Karpas-422 (cell line): ENCODE data around the gene GRM7. TPM values are rescaled to one million over a fixed set of nuclear protein-coding genes. Genes with fewer than 3 reads are reported as not detected.

Experiments used
- DNase-seq: peaks from one replicate; pipeline ENCODE4 v3.0.0-alpha.2; 2015
- H2AFZ ChIP-seq: fragments of 200-600 bp; sonication (generic); 2 replicates; pipeline ENCODE4 v1.6.1; 2014; ENCODE audit warnings: antibody characterized with exemption, low read length, mixed read lengths
- H3K27ac ChIP-seq: fragments of 200-600 bp; sonication (generic); 2 replicates; pipeline ENCODE4 v1.5.1; 2014; ENCODE audit warnings: mild to moderate bottlenecking, low read length, moderate library complexity
- H3K27me3 ChIP-seq: fragments of 200-600 bp; sonication (generic); 2 replicates; pipeline ENCODE4 v1.6.1; 2014; ENCODE audit warnings: low read length, mixed read lengths
- H3K36me3 ChIP-seq: fragments of 200-600 bp; sonication (generic); 2 replicates; pipeline ENCODE4 v1.6.1; 2014; ENCODE audit warnings: low read length, mixed read lengths; ENCODE audit not compliant: insufficient read depth
- H3K4me1 ChIP-seq: fragments of 200-600 bp; sonication (generic); 2 replicates; pipeline ENCODE4 v1.6.1; 2014; ENCODE audit warnings: mild to moderate bottlenecking, low read length, mixed read lengths
- H3K4me2 ChIP-seq: fragments of 200-600 bp; sonication (generic); 2 replicates; pipeline ENCODE4 v1.6.1; 2014; ENCODE audit warnings: low read length, low read depth, mild to moderate bottlenecking; ENCODE audit not compliant: poor library complexity, severe bottlenecking
- H3K4me3 ChIP-seq: fragments of 200-600 bp; sonication (generic); 2 replicates; pipeline ENCODE4 v1.5.1; 2014; ENCODE audit warnings: mild to moderate bottlenecking, antibody characterized with exemption, low read length, mixed read lengths
- H3K79me2 ChIP-seq: fragments of 200-600 bp; sonication (generic); 2 replicates; pipeline ENCODE4 v1.6.1; 2014; ENCODE audit warnings: mild to moderate bottlenecking, low read length, mixed read lengths
- H3K9ac ChIP-seq: fragments of 200-600 bp; sonication (generic); 2 replicates; pipeline ENCODE4 v1.6.0; 2014; ENCODE audit warnings: low read length
- H3K9me2 ChIP-seq: fragments of 200-600 bp; sonication (generic), shearing (Covaris generic); replicated peaks from 2 replicates; pipeline ENCODE4 v1.6.0; 2014; ENCODE audit warnings: mild to moderate bottlenecking, low read length, moderate library complexity; ENCODE audit not compliant: insufficient read depth
- H3K9me3 ChIP-seq: fragments of 300-700, 200-600 bp; sonication (generic); 2 replicates; pipeline ENCODE4 v1.6.1; 2014; ENCODE audit warnings: low read length, mixed read lengths
- H4K20me1 ChIP-seq: fragments of 200-600 bp; sonication (generic); 2 replicates; pipeline ENCODE4 v1.6.1; 2014; ENCODE audit warnings: mild to moderate bottlenecking, antibody characterized with exemption, low read length, low read depth; ENCODE audit not compliant: insufficient read depth
- total RNA-seq: library from RNA; depleted of rRNA; stranded (reverse); fragments of >200 nt; shearing (Covaris generic); gene quantifications from 2 replicates; pipeline ENCODE4 v1.2.3, GENCODE V29; 2014; ENCODE audit warnings: low replicate concordance

GRM7 gene
- total RNA-seq, 1 experiment from 2014 or later: not detected

DNA sequence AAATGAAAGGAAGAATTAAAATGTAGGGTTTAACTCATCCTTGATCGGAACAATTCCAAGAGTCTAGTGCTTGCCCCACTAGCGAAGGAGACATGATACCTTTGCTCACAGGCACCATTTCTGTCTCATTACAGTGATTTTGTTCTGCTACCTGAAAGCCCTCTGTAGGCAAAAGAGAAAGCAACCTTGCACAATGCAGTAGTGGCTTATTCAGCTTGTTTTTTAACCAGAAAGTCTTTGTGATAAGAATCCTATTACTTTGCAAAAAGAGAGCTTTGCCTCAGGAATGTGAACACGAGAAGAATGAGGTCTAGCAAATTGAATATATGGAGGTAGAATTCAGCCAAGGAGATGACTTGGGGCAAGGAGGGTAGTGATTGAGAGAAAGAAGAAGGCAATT is 684.4 kb downstream of the GRM7 start:
- Histone ChIP-seq H3K9ac (no peak overlapping the region), H3K27ac (no peak overlapping the region), H3K4me3 (no peak overlapping the region), H3K9me3 (peaks cover 2% of the 10 kb centered on the region), H3K27me3 (no peaks in the 10 kb centered on the region), H3K4me2 (no peak overlapping the region), H3K36me3 (no peaks in the 10 kb centered on the region), H2AFZ (no peak overlapping the region), H3K79me2 (no peaks in the 10 kb centered on the region), H3K4me1 (no peaks in the 10 kb centered on the region), H4K20me1 (no peaks in the 10 kb centered on the region), H3K9me2 (no peaks in the 10 kb centered on the region)
- no peak for DNase-seq

DNA sequence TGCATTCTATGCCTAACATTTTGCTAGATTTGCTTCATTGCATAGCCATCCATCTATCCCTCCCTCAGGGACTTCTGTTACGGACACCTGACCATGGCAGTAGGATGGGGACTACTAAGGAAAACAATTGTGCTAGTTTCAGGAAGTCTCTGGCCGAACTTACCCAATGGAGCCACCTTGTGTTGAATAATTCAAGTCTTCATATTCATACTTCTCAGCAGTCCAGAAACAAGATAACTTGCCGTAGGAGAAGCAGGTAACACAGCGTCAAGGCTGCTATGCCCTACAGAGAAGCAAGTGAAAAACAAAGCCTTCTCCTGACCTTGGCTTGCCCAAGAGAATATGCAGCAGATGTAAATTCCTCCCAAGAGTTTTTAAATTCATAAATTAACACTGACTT is 685.3 kb downstream of the GRM7 start:
- DNase-seq: no peak
- Histone ChIP-seq H3K36me3 (no peaks in the 10 kb centered on the region), H3K4me2 (no peak overlapping the region), H3K27me3 (no peaks in the 10 kb centered on the region), H3K79me2 (no peaks in the 10 kb centered on the region), H3K9me2 (no peaks in the 10 kb centered on the region), H3K4me3 (no peak overlapping the region), H3K9ac (no peak overlapping the region), H3K4me1 (no peaks in the 10 kb centered on the region), H3K9me3 (no peaks in the 10 kb centered on the region; the same call in 1 of the 2 replicates), H3K27ac (no peak overlapping the region), H4K20me1 (no peaks in the 10 kb centered on the region), H2AFZ (no peak overlapping the region)

GRCh38 chr3:7547826-7548225 is 686.9 kb downstream of the GRM7 start:
- Histone ChIP-seq H3K4me3 (no peak overlapping the region), H3K79me2 (no peaks in the 10 kb centered on the region), H3K4me1 (no peaks in the 10 kb centered on the region), H3K27me3 (no peaks in the 10 kb centered on the region), H2AFZ (no peak overlapping the region), H3K9me3 (no peaks in the 10 kb centered on the region; the same call in 1 of the 2 replicates), H3K36me3 (no peaks in the 10 kb centered on the region), H4K20me1 (no peaks in the 10 kb centered on the region), H3K27ac (no peak overlapping the region), H3K9me2 (no peaks in the 10 kb centered on the region), H3K4me2 (no peak overlapping the region), H3K9ac (no peak overlapping the region)
- no peak for DNase-seq

DNA sequence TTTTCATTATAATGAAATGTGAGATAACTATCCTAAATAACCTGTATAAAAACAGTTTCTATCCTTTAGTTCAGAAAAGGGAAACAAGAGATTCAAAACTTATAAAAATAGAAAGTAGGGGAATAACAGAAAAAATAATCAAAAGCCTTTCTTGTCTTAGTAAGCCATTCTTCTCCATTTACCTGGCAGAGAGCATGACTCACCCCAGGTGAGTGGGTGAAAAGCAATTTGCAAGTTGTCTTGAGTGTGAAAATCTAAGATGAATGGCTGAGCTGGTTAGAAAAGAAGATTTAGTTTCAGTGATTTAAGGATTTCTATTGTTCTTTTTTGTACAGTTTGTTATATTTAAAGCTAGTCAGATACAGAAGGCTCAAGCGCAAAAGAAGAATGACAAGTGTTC is 702.0 kb downstream of the GRM7 start:
- no peaks in the 10 kb centered on the region for H4K20me1 ChIP-seq
- H3K9ac ChIP-seq: no peak overlapping the region
- H3K4me3 ChIP-seq: no peak overlapping the region
- H3K4me2 ChIP-seq: no peak overlapping the region
- no peak for DNase-seq
- no peaks in the 10 kb centered on the region for H3K36me3 ChIP-seq
- H3K79me2 ChIP-seq: no peaks in the 10 kb centered on the region
- no peaks in the 10 kb centered on the region for H3K4me1 ChIP-seq
- H2AFZ ChIP-seq: no peak overlapping the region
- H3K9me2 ChIP-seq: no peaks in the 10 kb centered on the region
- H3K27me3 ChIP-seq: no peaks in the 10 kb centered on the region
- no peak overlapping the region for H3K27ac ChIP-seq
- peaks cover 4% of the 10 kb centered on the region; the same call in 1 of the 2 replicates for H3K9me3 ChIP-seq

GRCh38 chr3:7565574-7565973 is 704.7 kb downstream of the GRM7 start:
- H3K4me1 ChIP-seq: no peaks in the 10 kb centered on the region
- H3K79me2 ChIP-seq: no peaks in the 10 kb centered on the region
- H3K4me3 ChIP-seq: no peak overlapping the region
- no peaks in the 10 kb centered on the region for H3K9me2 ChIP-seq
- H3K9ac ChIP-seq: no peak overlapping the region
- H4K20me1 ChIP-seq: no peaks in the 10 kb centered on the region
- H3K27me3 ChIP-seq: no peaks in the 10 kb centered on the region
- no peak overlapping the region for H2AFZ ChIP-seq
- H3K27ac ChIP-seq: no peak overlapping the region
- no peaks in the 10 kb centered on the region for H3K36me3 ChIP-seq
- DNase-seq: no peak
- 0 out of 2 replicates have a peak, but pooled peaks cover 4% of the 10 kb centered on the region for H3K9me3 ChIP-seq
- H3K4me2 ChIP-seq: no peak overlapping the region

GRCh38 chr3:7567160-7567559 is 706.2 kb downstream of the GRM7 start:
- H3K4me2 ChIP-seq: no peak overlapping the region
- no peaks in the 10 kb centered on the region for H4K20me1 ChIP-seq
- DNase-seq: no peak
- H3K4me3 ChIP-seq: no peak overlapping the region
- no peaks in the 10 kb centered on the region for H3K79me2 ChIP-seq
- 0 out of 2 replicates have a peak, but pooled peaks cover 4% of the 10 kb centered on the region for H3K9me3 ChIP-seq
- no peak overlapping the region for H3K27ac ChIP-seq
- no peaks in the 10 kb centered on the region for H3K9me2 ChIP-seq
- no peaks in the 10 kb centered on the region for H3K27me3 ChIP-seq
- H3K4me1 ChIP-seq: no peaks in the 10 kb centered on the region
- no peaks in the 10 kb centered on the region for H3K36me3 ChIP-seq
- H2AFZ ChIP-seq: no peak overlapping the region
- H3K9ac ChIP-seq: no peak overlapping the region

- Histone ChIP-seq H3K9me2 (no peaks in the 10 kb centered on the region), H3K9ac (no peak overlapping the region), H3K36me3 (no peaks in the 10 kb centered on the region), H3K27me3 (no peaks in the 10 kb centered on the region), H3K4me3 (no peak overlapping the region), H2AFZ (no peak overlapping the region), H4K20me1 (no peaks in the 10 kb centered on the region), H3K9me3 (0 out of 2 replicates have a peak, but pooled peaks cover 4% of the 10 kb centered on the region), H3K27ac (no peak overlapping the region), H3K4me1 (no peaks in the 10 kb centered on the region), H3K79me2 (no peaks in the 10 kb centered on the region), H3K4me2 (no peak overlapping the region)
- no peak for DNase-seq
Observed at GRCh38 chr3:7568526-7569184, 707.7 kb downstream of the GRM7 start.

DNA sequence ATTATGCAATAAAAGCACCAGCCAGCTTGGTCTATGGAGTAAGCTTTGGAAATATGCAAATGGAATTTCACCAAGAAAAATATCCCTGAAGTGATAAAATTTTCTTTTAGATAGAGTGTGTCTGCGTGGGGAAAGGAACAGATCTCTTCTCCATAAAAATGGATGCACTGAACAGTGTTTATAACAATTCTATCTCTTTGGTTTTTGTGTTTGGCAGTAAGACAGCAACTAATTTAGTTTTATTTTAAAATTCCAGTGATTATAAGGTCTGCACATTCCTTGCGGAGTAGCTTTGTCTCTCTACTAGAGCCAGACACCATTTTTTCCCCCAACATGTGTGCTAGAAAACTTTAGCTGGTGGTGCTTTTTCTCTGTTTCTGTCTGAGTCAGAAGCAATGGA is 712.4 kb downstream of the GRM7 start:
- no peak for DNase-seq
- Histone ChIP-seq H3K9me2 (no peaks in the 10 kb centered on the region), H3K27me3 (no peaks in the 10 kb centered on the region), H3K4me2 (no peak overlapping the region), H3K4me1 (no peaks in the 10 kb centered on the region), H3K36me3 (no peaks in the 10 kb centered on the region), H4K20me1 (no peaks in the 10 kb centered on the region), H3K4me3 (no peak overlapping the region), H3K27ac (no peak overlapping the region), H2AFZ (no peak overlapping the region), H3K9ac (no peak overlapping the region), H3K79me2 (no peaks in the 10 kb centered on the region), H3K9me3 (no peaks in the 10 kb centered on the region; the same call in none of the 2 replicates)
